GM19193 (cell line): ENCODE results near the gene PSMD1.

Experiments
- POLR2A ChIP-seq: IDR thresholded peaks from 4 replicates; pipeline ENCODE4 v1.6.1; 2011; ENCODE audit not compliant: insufficient read depth, insufficient read length; ENCODE audit errors: extremely low read depth

The PSMD1 gene

DNA sequence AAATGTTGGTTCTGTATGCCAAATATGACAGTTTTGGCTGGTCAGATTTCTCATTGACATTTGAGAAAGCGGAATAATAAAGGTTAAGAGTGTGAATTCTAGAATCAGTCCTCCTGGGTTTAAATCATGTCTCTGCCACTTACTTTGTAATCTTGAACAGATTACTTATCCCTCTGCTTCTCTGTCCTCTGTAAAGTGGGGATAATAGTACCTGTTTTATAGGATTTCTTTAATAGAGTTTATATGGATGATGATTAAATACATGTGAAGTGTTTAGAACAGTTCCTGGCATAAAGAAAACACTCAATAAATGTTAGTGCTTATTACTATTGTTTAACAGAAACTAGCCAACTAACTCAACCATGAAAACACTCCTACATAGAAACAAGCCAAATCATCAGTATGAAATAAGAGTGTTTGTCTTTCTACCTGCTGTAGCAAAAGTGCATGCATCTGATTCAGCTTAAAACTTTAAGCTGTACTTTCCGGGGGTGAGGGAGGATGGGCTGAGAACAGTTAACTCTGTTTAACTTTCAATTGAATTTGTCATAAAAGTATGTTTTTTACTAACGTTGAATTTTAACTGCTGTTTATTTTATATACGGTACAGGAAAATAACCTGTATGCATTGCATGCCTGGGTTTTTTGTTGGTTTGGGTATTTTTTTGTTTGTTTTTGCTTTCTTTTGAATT lies 61.4 kb downstream of the PSMD1 start:
- no peak for TF ChIP-seq POLR2A

DNA sequence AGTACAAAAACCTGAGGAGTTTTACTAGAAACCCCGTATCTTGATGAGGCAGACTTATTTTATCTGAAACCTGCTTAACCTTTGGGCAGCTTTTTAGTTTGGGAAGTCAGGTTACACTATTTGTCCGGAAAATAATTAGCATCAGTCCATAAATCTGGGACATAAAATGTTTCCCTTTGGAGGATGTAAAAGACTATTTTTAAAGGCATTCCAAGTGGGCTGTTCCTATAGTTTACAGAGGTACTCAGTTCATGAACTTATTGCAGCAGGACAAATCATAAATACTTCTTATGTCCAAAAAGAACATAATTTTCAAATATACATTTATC lies 61.9 kb downstream of the PSMD1 start:
- no peak for TF ChIP-seq POLR2A

DNA sequence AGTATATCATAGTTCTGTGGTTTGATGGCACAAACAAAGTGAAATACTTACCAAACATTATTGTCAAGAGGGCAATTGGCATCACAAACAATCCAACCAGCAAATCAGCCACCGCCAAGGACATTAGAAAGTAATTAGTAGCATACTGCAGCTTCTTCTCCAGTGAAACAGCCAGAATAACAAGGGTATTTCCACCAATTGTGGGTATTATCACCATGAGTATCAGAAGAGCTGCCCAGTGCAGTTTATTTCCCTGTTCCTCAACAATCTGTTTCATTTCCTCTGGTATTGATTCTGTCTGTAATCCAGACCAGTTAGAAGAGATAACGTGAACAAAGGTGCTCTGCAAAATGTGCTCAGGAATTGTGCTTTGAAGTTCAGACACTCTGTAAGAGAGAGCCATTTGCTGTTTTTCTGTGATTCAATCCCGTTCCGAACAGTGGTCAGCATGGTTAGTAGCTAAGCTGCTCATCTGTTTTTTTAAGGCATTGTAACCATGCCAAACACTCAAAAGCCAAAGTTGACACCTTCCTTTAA lies 66.8 kb downstream of the PSMD1 start:
- no peak for TF ChIP-seq POLR2A

DNA sequence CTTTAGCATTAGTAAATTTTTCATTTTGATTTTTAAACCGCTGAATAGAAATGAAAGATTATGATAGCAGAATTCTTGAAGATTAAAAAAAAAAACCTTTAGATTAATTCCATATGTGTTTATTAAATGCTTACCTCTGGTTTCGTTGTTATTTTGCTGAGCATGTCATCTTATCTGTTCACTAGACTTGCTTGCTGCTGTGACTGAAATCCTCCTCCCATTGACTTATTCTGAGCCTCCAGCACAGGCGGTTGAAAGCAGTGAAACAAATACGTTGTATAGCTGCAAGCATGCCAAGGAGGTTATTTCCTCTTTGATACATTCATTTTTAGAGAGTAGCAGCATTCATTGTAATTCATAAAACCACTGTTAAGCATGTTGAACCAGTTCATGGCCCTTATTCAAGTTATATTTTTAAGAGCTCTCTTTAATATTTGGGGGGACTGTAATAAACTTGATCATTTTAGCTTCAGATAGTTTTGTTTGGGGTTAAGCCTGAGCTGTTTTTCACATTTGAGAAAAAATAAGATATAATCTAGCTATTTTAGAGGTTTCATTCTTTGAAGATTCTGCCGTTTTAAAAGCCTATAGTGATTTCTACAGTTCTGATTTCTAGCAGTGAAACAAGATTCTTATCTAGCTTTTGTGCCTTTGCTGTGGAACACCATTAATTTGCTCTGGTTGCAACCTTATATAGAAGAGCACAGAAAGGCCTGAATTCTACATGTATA lies 68.3 kb downstream of the PSMD1 start, which contains the start of gene HTR2B:
Gene HTR2B, minus strand, starts transcription at position 205 of the 731 bp plus-strand sequence. CDS start 1,278 bp downstream, outside the sequence.
- no peak for TF ChIP-seq POLR2A

DNA sequence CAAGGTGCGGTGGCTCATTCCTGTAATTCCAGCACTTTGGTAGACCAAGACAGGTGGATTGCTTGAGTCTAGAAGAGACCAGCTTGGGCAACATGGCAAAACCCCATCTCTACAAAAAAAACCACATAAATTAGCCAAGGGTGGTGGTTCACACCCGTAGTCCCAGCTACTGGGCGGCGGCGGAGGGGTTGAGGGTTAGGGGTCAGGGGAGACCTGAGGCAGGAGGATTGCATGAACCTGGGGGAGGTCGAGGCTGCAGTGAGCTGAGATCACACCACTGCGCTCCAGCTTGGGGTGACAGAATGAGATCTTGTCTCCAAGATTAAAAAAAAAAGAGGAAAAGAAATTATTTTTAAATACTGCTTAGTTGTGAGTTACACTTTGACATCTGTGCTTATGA lies 69.5 kb downstream of the PSMD1 start:
- TF ChIP-seq POLR2A, result no peak

DNA sequence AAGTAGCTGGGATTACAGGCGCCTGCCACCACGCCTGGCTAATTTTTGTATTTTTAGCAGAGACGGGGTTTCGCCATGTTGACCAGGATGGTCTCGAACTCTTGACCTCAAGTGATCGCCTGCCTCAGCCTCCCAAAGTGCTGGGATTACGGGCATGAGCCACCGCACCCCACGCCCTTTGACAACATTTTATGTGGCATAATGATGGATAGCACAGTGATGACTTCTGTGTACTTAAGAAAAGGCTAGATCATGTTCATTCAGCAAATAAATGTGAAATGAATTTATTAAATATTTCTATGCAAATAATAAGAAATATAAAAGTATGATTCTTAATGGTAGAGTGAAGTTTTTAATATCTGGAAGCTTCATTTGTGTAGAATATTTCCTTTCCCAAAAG lies 70.8 kb downstream of the PSMD1 start:
- no peak for TF ChIP-seq POLR2A

DNA sequence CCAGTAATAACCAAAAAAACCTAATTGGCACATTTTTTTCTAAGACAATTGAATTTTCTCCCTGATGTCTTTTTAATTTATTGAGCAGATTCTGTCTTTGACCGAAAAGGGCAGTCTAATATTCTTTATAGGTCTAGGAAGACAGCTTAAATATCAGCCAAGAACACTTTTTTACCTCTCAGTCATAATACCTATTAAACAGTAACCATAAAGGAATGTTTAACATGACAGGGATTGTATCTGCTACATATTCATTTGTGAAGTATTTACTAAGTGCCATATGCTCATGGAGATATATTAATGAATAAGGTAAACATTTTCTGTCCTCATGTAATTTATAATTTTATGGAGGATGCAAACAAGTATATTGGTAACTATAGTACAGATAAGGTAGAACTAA lies 71.3 kb downstream of the PSMD1 start:
- TF ChIP-seq POLR2A, result no peak

DNA sequence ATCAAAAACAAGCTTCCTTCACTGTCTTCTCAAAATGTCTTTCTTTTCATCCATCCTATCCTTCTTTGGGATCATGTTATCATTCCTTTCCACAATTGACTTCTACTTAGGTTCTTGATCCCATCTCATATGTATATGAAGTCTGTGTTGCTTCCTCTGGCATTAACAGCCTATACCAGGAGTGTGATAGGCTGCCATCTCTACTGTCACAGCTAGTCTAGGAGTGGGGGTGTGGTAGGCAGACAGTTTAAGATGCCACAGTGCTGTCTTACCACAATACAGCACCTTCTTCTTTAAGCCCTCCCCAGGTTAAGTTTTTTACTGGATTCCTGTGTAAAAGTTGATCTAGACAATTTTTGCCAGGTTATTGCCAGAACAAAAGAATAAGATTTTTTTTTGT lies 71.9 kb downstream of the PSMD1 start:
- no peak for TF ChIP-seq POLR2A

DNA sequence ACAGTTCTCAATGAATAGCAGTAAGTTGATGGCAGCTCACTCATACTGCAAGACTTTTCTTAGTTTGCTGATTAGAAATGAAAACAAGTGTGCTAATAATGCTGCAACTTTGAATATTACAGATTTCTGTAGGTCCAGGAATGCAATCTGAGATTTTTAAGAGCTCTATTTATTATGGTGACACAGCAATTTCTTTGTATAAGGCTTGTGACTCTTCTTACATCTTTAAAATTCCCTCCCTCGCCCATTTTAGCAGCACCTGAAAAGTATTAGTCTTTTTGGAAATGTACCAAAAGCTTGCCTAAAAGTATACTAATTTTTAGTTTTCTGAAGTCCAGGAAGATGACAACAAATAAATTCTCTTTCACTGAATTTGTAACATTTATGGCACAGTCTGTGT lies 72.5 kb downstream of the PSMD1 start:
- no peak for TF ChIP-seq POLR2A

DNA sequence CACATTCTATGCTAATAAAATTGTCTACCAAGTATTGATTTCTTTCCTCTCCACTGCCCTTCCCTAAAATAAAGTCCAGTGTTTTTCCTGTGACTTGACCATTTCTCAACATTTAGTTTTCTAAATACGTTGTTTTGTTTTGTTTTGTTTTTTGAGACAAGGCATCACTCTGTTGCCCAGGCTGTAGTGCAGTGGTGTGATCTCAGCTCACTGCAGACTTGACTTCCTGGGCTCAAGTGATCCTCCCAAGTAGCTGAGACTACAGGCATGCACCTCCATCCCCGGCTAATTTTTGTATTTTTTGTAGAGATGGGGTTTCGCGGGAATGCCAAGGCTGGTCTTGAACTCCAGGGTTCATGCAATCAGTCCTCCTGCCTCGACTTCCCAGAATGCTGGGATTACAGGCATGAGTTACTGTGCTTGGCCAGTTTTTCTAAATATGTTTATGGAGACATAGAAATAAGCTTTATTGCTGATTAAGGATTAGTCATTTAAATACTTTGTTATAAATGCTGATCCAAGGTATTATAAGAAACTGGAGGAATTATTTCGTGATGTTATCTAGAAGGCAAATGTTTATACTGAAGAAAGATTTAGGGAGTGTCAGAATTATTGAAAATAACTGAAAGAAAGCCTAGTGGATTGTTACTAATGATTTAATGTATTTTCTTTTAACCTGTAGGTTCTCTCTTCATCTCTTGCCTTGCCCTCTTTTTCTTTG lies 73.8 kb downstream of the PSMD1 start:
- no peak for TF ChIP-seq POLR2A

DNA sequence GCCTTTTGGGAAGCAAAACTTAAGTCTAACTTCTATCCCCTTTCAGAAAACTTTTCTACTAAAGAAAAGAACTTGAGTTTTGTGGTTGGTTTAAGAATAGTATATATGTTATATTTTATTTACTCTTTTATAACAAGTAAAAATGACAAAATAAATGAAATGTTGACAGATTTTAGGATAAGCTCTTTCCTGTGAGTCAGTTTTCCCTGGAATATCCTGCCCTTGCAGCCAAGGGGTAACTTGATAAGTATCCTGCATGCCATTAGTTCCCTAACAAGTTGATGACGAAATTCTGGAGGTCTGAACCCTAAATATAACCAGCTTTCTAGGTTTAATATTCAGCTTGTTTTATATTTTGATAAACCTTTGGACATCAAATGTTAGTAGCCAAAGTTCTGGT lies 75.5 kb downstream of the PSMD1 start:
- TF ChIP-seq POLR2A, result no peak

DNA sequence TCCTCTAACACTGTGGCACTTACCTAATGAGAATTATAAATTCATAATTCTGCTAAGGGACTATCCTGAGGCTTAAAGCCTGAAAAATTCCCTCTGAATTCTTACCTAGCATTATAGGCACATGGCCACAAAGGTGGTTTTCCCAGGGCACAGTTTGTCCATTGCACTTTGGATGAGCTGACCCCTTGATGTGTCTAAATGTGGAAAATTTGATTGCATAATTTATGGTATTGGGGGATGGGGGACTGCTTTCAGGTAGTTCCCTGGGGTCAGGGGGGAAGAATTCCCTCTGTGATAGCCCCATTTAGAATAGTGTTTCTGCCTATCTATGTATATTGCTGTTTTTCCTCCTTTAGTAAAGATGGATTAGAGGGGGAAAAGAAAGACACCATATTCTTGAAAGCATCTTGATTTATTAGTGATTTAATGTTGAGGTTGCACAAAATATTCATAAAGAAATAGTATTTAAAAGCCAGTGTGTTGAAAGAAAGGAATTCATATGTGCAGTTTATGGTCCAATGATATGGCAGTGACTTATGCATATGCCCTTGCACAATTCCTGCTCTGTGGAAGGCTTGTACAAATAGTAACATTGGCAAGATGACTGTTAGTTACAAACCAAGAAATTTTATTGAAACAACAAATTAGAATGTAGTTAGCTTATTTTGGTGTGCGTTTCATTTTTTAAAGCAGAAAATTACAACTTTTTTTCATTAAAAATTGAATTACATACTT lies 76.9 kb downstream of the PSMD1 start:
- no peak for TF ChIP-seq POLR2A

DNA sequence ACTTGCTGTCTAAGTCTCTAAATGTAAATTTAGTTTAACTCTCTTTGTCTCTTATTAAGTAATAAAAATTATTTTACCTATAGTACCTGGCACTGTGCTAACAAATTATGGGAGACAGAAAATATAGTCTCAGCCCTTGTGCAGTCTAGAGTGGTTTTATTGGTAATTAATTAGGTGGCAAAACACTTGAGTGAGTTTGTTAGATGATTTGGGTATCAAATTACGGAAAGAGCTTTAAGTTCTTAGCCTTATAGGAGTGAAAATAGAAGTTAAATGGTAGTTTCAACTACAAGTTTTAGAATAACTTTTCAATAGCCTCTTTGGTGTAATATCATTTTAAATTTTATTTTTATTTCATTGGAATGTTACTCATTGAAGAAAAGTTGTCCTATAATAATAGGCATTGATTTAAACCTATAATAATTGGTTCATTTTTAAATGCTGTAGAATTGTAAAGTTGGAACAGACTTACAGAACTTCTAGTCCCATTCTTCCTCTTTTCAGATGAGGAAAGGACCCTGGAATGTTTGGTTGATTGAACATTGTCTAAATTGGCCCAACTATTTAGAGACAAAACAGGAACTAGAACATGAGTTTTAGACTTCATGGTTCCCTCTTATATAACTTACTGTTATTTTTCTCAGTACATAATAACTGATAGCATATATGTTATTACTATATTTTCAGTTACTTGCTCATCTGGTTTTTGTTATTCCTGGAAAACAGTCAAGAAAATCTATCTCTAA lies 78.4 kb downstream of the PSMD1 start:
- TF ChIP-seq POLR2A, result no peak

DNA sequence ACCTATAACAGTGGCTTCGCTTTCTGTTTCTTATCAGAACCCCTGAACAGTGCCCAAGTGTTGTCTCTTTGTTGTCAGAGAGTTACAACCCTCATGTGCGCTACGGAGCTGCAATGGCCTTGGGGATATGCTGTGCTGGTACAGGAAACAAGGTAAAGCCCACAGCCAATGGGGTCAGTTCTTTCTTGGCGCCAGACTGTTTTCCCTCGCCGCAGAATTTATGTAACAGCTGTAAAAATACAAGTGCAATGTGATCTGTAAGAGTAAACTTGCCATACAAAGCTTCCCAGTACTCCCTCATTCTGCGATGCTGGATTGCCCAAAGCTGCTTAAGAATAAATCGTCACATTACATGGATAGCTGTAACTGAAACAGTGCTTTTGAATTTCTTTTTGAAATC lies 82.0 kb downstream of the PSMD1 start:
- no peak for TF ChIP-seq POLR2A
